Ovary (tissue), 3 donors: ENCODE results near the gene ADRA2A.

Source experiments
- EP300 ChIP-seq: sonication (generic); formaldehyde crosslinking; IDR thresholded peaks from one replicate; pipeline ENCODE4 v1.6.1; 2017; ENCODE audit warnings: antibody characterized with exemption
- POLR2A ChIP-seq: fragments of 450-650 bp; IDR thresholded peaks from one replicate; pipeline ENCODE4 v1.6.1; 2017; ENCODE audit warnings: antibody characterized with exemption, mild to moderate bottlenecking, moderate library complexity
- TF ChIP-seq, protein P1 (sequence below), 3 donors: fragments of 450-650 bp in 2 of 3; fragments of 200-600 bp in 1 of 3; IDR thresholded peaks; one replicate each; pipeline versions ENCODE4 v1.5.1 to v1.8.0; 2016 to 2022; ENCODE audit warnings: antibody characterized with exemption in 3 of 3, mild to moderate bottlenecking in 1 of 3
- donor health status: DM: no; HTN: no; CAD: no.

DNA sequence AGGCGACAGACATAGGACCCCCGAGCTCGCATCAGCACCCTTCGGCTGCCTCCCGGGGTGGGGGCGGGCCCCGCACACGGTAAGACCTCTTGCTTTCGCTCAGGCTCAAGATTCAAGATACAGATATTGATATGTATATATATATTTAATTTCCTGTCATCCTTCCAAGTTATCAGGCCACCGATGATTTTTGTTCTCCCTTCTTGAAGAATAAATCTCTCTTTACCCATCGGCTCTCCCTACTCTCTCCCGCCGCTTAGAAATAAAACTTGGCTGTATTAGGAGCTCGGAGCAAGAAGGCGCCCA is 603 bp downstream of the ADRA2A start:
- TF ChIP-seq, protein P1, sequence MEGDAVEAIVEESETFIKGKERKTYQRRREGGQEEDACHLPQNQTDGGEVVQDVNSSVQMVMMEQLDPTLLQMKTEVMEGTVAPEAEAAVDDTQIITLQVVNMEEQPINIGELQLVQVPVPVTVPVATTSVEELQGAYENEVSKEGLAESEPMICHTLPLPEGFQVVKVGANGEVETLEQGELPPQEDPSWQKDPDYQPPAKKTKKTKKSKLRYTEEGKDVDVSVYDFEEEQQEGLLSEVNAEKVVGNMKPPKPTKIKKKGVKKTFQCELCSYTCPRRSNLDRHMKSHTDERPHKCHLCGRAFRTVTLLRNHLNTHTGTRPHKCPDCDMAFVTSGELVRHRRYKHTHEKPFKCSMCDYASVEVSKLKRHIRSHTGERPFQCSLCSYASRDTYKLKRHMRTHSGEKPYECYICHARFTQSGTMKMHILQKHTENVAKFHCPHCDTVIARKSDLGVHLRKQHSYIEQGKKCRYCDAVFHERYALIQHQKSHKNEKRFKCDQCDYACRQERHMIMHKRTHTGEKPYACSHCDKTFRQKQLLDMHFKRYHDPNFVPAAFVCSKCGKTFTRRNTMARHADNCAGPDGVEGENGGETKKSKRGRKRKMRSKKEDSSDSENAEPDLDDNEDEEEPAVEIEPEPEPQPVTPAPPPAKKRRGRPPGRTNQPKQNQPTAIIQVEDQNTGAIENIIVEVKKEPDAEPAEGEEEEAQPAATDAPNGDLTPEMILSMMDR (IDR thresholded peaks at IDR 0.05) = no peak
- TF ChIP-seq POLR2A (no peak), EP300 (no peak)
